ENCODE data around the gene FAM237A. TPM values are rescaled to one million over a fixed set of nuclear protein-coding genes. Genes with fewer than 3 reads are reported as not detected.

The FAM237A gene
- total RNA-seq, result not detected in 2 replicates

GRCh38 chr2:206642075-206643025 is at the start of gene FAM237A:
TSS of gene FAM237A (plus strand) at chr2:206642487. CDS start at chr2:206644237, 1,750 bp downstream.

Other genes with a start within 250 kb of the FAM237A start
- gene ADAM23, start 199.0 kb upstream of the FAM237A start, total RNA-seq, result 0.72 and 5.1 TPM in 2 replicates
- gene DYTN, start 75.9 kb downstream of the FAM237A start, total RNA-seq, result not detected in 2 replicates
- 0.16 TPM in 1 of 2 replicates, not detected in the other for gene MDH1B, start 122.8 kb downstream of the FAM237A start, total RNA-seq
- 28.0 and 56.0 TPM in 2 replicates for gene FASTKD2, start 123.1 kb downstream of the FAM237A start, total RNA-seq